IMR-90 (cell line): ENCODE results near the gene KLK1. TPM values are rescaled to one million over a fixed set of nuclear protein-coding genes. Genes with fewer than 3 reads are reported as not detected.

Experiments
- ATAC-seq: fragments of 200-7000 bp; cut with Tn5 transposase; 2 replicates; pipeline ENCODE4 v1.9.1; 2020; ENCODE audit warnings: low read depth, mild to moderate bottlenecking, moderate library complexity
- BruUV-seq: library from RNA; stranded (reverse); fragments of 400-500 nt; replicated peaks from 2 replicates; lab custom pipeline; 2021; lab: Mats Ljungman, UMichigan
- CTCF ChIA-PET: fragments of 300-600 bp; formaldehyde crosslinking; extraction: SDS; loops from one replicate; lab custom pipeline; 2021; ENCODE audit warnings: antibody characterized with exemption; lab: Yijun Ruan, JAX
- POLR2A ChIA-PET: fragments of 300-600 bp; sonication (Branson Sonifier 250); formaldehyde crosslinking; loops from one replicate; lab custom pipeline; 2022; ENCODE audit warnings: antibody characterized with exemption; ENCODE audit not compliant: unreplicated experiment; lab: Charles Lee
- DNase-seq: peaks from one replicate; pipeline ENCODE4 v3.0.0; 2013
- H2AFZ ChIP-seq: replicated peaks from 2 replicates; pipeline ENCODE3; 2013; ENCODE audit warnings: low read length, mild to moderate bottlenecking; ENCODE audit not compliant: poor library complexity
- H2AK5ac ChIP-seq: 2 replicates; pipeline ENCODE4 v1.6.1; 2013; ENCODE audit warnings: low read depth, low read length, inconsistent platforms
- H2AK9ac ChIP-seq: replicated peaks from 2 replicates; pipeline ENCODE3; 2013; ENCODE audit warnings: mild to moderate bottlenecking, low read depth, low read length, moderate library complexity; ENCODE audit not compliant: poor library complexity
- H2BK120ac ChIP-seq: 2 replicates; pipeline ENCODE4 v1.6.1; 2013; ENCODE audit warnings: low read depth, low read length, inconsistent platforms
- H2BK15ac ChIP-seq: 3 replicates; pipeline ENCODE4 v1.6.1; 2013; ENCODE audit warnings: low read depth, low read length, inconsistent platforms
- H2BK20ac ChIP-seq: 2 replicates; pipeline ENCODE4 v1.6.1; 2013; ENCODE audit warnings: low read depth, mild to moderate bottlenecking, inconsistent platforms, low read length, moderate library complexity
- H2BK5ac ChIP-seq: 2 replicates; pipeline ENCODE4 v1.6.1; 2013; ENCODE audit warnings: mild to moderate bottlenecking, low read depth, low read length, inconsistent platforms; ENCODE audit not compliant: poor library complexity, severe bottlenecking
- H3K14ac ChIP-seq: replicated peaks from 2 replicates; pipeline ENCODE4 v1.6.1; 2013; ENCODE audit warnings: low read depth, low read length, inconsistent platforms
- H3K18ac ChIP-seq: 2 replicates; pipeline ENCODE4 v1.6.1; 2013; ENCODE audit warnings: low read depth, low read length, control low read depth
- H3K23ac ChIP-seq: 2 replicates; pipeline ENCODE4 v1.6.1; 2013; ENCODE audit warnings: low read depth, low read length, inconsistent platforms
- H3K27ac ChIP-seq: 2 replicates; pipeline ENCODE4 v1.5.1; 2013; ENCODE audit warnings: mild to moderate bottlenecking, control low read depth, low read length; ENCODE audit not compliant: insufficient read depth
- H3K27me3 ChIP-seq: 2 replicates; pipeline ENCODE4 v1.6.1; 2013; ENCODE audit warnings: low read length; ENCODE audit not compliant: control insufficient read depth, insufficient read depth
- H3K36me3 ChIP-seq: 2 replicates; pipeline ENCODE4 v1.6.1; 2013; ENCODE audit warnings: low read length, mixed read lengths; ENCODE audit not compliant: control insufficient read depth, insufficient read depth
- H3K4ac ChIP-seq: 2 replicates; pipeline ENCODE4 v1.6.1; 2013; ENCODE audit warnings: low read depth, low read length, inconsistent platforms
- H3K4me1 ChIP-seq: 2 replicates; pipeline ENCODE4 v1.6.1; 2013; ENCODE audit warnings: low read length, mixed read lengths; ENCODE audit not compliant: control insufficient read depth, insufficient read depth
- H3K4me2 ChIP-seq: 2 replicates; pipeline ENCODE4 v1.6.1; 2013; ENCODE audit warnings: low read depth, mild to moderate bottlenecking, control low read depth, low read length, moderate library complexity
- H3K4me3 ChIP-seq: 2 replicates; pipeline ENCODE4 v1.5.1; 2013; ENCODE audit warnings: low read depth, mild to moderate bottlenecking, control low read depth, low read length, moderate library complexity; ENCODE audit not compliant: insufficient read depth
- H3K56ac ChIP-seq: 2 replicates; pipeline ENCODE4 v1.6.1; 2013; ENCODE audit warnings: low read length, inconsistent platforms; ENCODE audit not compliant: insufficient read depth; ENCODE audit errors: extremely low read depth
- H3K79me1 ChIP-seq, 2 experiments: 2 replicates each; pipeline ENCODE4 v1.6.1; 2013; ENCODE audit warnings: low read length in 2 of 2, inconsistent platforms in 1 of 2, low read depth in 1 of 2
- H3K9ac ChIP-seq: 2 replicates; pipeline ENCODE4 v1.6.1; 2013; ENCODE audit warnings: low read depth, low read length, control low read depth
- H3K9me1 ChIP-seq: 2 replicates; pipeline ENCODE4 v1.6.1; 2013; ENCODE audit warnings: low read length, inconsistent platforms; ENCODE audit not compliant: insufficient read depth
- H3K9me3 ChIP-seq: 2 replicates; pipeline ENCODE4 v1.6.1; 2013; ENCODE audit warnings: low read length; ENCODE audit not compliant: control insufficient read depth, insufficient read depth
- H4K20me1 ChIP-seq: 2 replicates; pipeline ENCODE4 v1.6.1; 2013; ENCODE audit warnings: low read length, inconsistent platforms; ENCODE audit not compliant: insufficient read depth
- H4K5ac ChIP-seq: 2 replicates; pipeline ENCODE4 v1.6.1; 2013; ENCODE audit warnings: mild to moderate bottlenecking, low read depth, low read length, control low read depth
- H4K8ac ChIP-seq, 2 experiments: 2 replicates each; pipeline ENCODE4 v1.6.1; 2013; ENCODE audit warnings: low read depth in 2 of 2, low read length in 2 of 2, control low read depth in 1 of 2, inconsistent platforms in 1 of 2
- H4K91ac ChIP-seq: 2 replicates; pipeline ENCODE4 v1.6.1; 2013; ENCODE audit warnings: low read depth, low read length, inconsistent platforms; ENCODE audit not compliant: insufficient read depth
- BHLHE40 ChIP-seq: fragments of 150-350 bp; IDR thresholded peaks from 2 replicates; pipeline ENCODE4 v1.6.1; 2016; ENCODE audit warnings: mild to moderate bottlenecking, low read depth, low read length
- CEBPB ChIP-seq: IDR thresholded peaks from 2 replicates; pipeline ENCODE4 v1.6.1; 2012; ENCODE audit warnings: low read depth, low read length, improper control_type of control experiment
- MAZ ChIP-seq: IDR thresholded peaks from 2 replicates; pipeline ENCODE4 v1.6.1; 2012; ENCODE audit warnings: low read depth, mild to moderate bottlenecking, low read length, improper control_type of control experiment, moderate library complexity, borderline replicate concordance
- MXI1 ChIP-seq: IDR thresholded peaks from 2 replicates; pipeline ENCODE4 v1.6.1; 2012; ENCODE audit warnings: low read depth, mild to moderate bottlenecking, low read length, moderate library complexity, borderline replicate concordance
- POLR2A ChIP-seq: IDR thresholded peaks from 2 replicates; pipeline ENCODE4 v1.6.1; 2012; ENCODE audit warnings: mild to moderate bottlenecking, low read depth, low read length
- WGBS, 2 experiments: methylation state at CpG; one replicate each; pipeline versions ENCODE4 v1.1.5 to v1.1.7; 2013; ENCODE audit warnings: missing lambda C conversion rate in 2 of 2; ENCODE audit not compliant: insufficient read length in 1 of 2; ENCODE audit errors: extremely low coverage in 2 of 2; 5-methylcytosine and 5-hydroxymethylcytosine counted together
- dilution Hi-C: fragments of 300-500 bp; cut with HindIII; formaldehyde crosslinking; loops from one replicate; pipeline ENCODE4 v1.14.3; 2018; ENCODE audit warnings: low sequenced_read_pairs; ENCODE audit not compliant: unreplicated experiment
- in situ Hi-C: fragments of 300-500 bp; cut with MboI; formaldehyde crosslinking; loops from 3 replicates; pipeline ENCODE4 v1.14.3; 2019; ENCODE audit warnings: low sequenced_read_pairs, inconsistent platforms, mixed read lengths
- intact Hi-C: fragments of 100-400 bp; cut with micrococcal nuclease; formaldehyde crosslinking; loops from 2 replicates; pipeline ENCODE4 v1.10.0; 2022
- polyA plus RNA-seq, 3 experiments: library from polyadenylated mRNA; depleted of rRNA; stranded (reverse); fragments of >200 nt; gene quantifications; 2 replicates each; pipeline ENCODE4 v1.2.3, GENCODE V29; 2012; ENCODE audit warnings: low replicate concordance in 1 of 3
- total RNA-seq: library from RNA; depleted of rRNA; stranded (reverse); fragments of >200 nt; gene quantifications from 2 replicates; pipeline ENCODE4 v1.2.3, GENCODE V29; 2012
- TF ChIP-seq, protein P1 (sequence below): fragments of 150-350 bp; IDR thresholded peaks from 2 replicates; pipeline ENCODE4 v1.6.1; 2017; ENCODE audit warnings: mild to moderate bottlenecking, antibody characterized with exemption, low read length, low read depth
- TF ChIP-seq, protein P2 (sequence below): conservative IDR thresholded peaks from 2 replicates; pipeline ENCODE4 v1.5.1; 2012; ENCODE audit warnings: mild to moderate bottlenecking, low read depth, low read length, improper control_type of control experiment

Gene KLK1
- total and polyA plus RNA-seq, 2 of the 4 experiments (the other 2 are of a cell fraction) = not detected

GRCh38 chr19:50804420-50805272, 18.9 kb downstream of the KLK1 start:
- no TSS peak for BruUV-seq
- peak overlapping the region; percentile 99 for H2BK20ac ChIP-seq
- H3K4me2 ChIP-seq = peak overlapping the region; percentile 83
- H3K27ac ChIP-seq = peak overlapping the region; percentile 98
- in situ Hi-C loops = no loop called here
- WGBS, 2 experiments = 1% methylated on average over 23 of the region's 62 CpGs; no CpG with 5 or more reads in 1 of the 2 experiments
- peaks cover 6% of the 10 kb centered on the region; the same call in 1 of the 2 replicates for H3K9me1 ChIP-seq
- H3K23ac ChIP-seq = peak overlapping the region; percentile 100
- TF ChIP-seq, protein P1, sequence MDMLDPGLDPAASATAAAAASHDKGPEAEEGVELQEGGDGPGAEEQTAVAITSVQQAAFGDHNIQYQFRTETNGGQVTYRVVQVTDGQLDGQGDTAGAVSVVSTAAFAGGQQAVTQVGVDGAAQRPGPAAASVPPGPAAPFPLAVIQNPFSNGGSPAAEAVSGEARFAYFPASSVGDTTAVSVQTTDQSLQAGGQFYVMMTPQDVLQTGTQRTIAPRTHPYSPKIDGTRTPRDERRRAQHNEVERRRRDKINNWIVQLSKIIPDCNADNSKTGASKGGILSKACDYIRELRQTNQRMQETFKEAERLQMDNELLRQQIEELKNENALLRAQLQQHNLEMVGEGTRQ = peak; percentile 97
- TF ChIP-seq MXI1 (peak; percentile 94), MAZ (peak; percentile 89), CEBPB (peak; percentile 91), BHLHE40 (no peak), POLR2A (peak; percentile 99)
- TF ChIP-seq, protein P2, sequence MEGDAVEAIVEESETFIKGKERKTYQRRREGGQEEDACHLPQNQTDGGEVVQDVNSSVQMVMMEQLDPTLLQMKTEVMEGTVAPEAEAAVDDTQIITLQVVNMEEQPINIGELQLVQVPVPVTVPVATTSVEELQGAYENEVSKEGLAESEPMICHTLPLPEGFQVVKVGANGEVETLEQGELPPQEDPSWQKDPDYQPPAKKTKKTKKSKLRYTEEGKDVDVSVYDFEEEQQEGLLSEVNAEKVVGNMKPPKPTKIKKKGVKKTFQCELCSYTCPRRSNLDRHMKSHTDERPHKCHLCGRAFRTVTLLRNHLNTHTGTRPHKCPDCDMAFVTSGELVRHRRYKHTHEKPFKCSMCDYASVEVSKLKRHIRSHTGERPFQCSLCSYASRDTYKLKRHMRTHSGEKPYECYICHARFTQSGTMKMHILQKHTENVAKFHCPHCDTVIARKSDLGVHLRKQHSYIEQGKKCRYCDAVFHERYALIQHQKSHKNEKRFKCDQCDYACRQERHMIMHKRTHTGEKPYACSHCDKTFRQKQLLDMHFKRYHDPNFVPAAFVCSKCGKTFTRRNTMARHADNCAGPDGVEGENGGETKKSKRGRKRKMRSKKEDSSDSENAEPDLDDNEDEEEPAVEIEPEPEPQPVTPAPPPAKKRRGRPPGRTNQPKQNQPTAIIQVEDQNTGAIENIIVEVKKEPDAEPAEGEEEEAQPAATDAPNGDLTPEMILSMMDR = no peak
- peak overlapping the region; percentile 100 for H3K14ac ChIP-seq
- H4K5ac ChIP-seq = peak overlapping the region; percentile 98
- peak overlapping the region; percentile 95 for H2AFZ ChIP-seq
- H3K18ac ChIP-seq = peak overlapping the region; percentile 99
- peak; percentile 97 for ATAC-seq
- H2AK5ac ChIP-seq = peak overlapping the region; percentile 83
- peaks cover 4 to 16% of the 10 kb centered on the region in 2 experiments; a peak in 2 of 4 replicates for H3K79me1 ChIP-seq
- H3K4ac ChIP-seq = peak overlapping the region; percentile 99
- DNase-seq = peak; percentile 99
- peak overlapping the region; percentile 100 for H4K91ac ChIP-seq
- no peaks in the 10 kb centered on the region for H3K9me3 ChIP-seq
- ChIA-PET CTCF (no interaction called here), POLR2A (interaction anchor here (0.6 kb wide), 1 partner anchor 428 kb away, joined by 3 read pairs; the partner anchor contains the start of gene NR1H2)
- H3K9ac ChIP-seq = peak overlapping the region; percentile 98
- peak overlapping the region; percentile 100 for H2BK15ac ChIP-seq
- H3K36me3 ChIP-seq = peaks cover 16% of the 10 kb centered on the region
- no peaks in the 10 kb centered on the region for H3K27me3 ChIP-seq
- peak overlapping the region; percentile 100 for H2BK120ac ChIP-seq
- H2BK5ac ChIP-seq = peak overlapping the region; percentile 98
- peak overlapping the region; percentile 61 for H3K4me3 ChIP-seq
- peak overlapping the region; percentile 90 to 100 for H4K8ac ChIP-seq
- dilution Hi-C loops = no loop called here
- peaks cover 3% of the 10 kb centered on the region; the same call in 1 of the 2 replicates for H3K4me1 ChIP-seq
- H3K56ac ChIP-seq = peak overlapping the region; percentile 100
- intact Hi-C loops = loop anchor here (1.0 to 10.0 kb wide), 4 partner anchors 120 to 427 kb away; partner anchors contain the start of genes CTU1, JOSD2 and NR1H2
- peaks cover 27% of the 10 kb centered on the region for H4K20me1 ChIP-seq
- peak overlapping the region; percentile 98 for H2AK9ac ChIP-seq
